Lung (tissue), 12 donors: ENCODE results near the gene GPR84. TPM values are rescaled to one million over a fixed set of nuclear protein-coding genes. Genes with fewer than 3 reads are reported as not detected.

Source experiments
- ATAC-seq: fragments of 200-7000 bp; cut with Tn5 transposase; one replicate; pipeline ENCODE4 v1.9.1; 2020; ENCODE audit warnings: moderate number of reproducible peaks; ENCODE audit not compliant: insufficient read depth, low FRiP score
- DNase-seq, 3 donors: peaks; one replicate each; pipeline ENCODE4 v3.0.0-alpha.2; 2013 to 2017
- H3K27ac ChIP-seq, 2 donors: one replicate each; pipeline ENCODE4 v1.5.1; 2013; ENCODE audit warnings: mild to moderate bottlenecking in 2 of 2, moderate library complexity in 2 of 2, control low read depth in 1 of 2, inconsistent platforms in 1 of 2, low read depth in 1 of 2, low read length in 1 of 2
- H3K27me3 ChIP-seq, 3 donors: one replicate each; pipeline ENCODE4 v1.5.1; 2013; ENCODE audit warnings: low read length in 2 of 3; ENCODE audit not compliant: control insufficient read depth in 3 of 3, insufficient read depth in 3 of 3
- H3K36me3 ChIP-seq, 4 donors: one replicate each; pipeline ENCODE4 v1.5.1; 2013; ENCODE audit warnings: low read length in 4 of 4, mild to moderate bottlenecking in 1 of 4, moderate library complexity in 1 of 4; ENCODE audit not compliant: control insufficient read depth in 4 of 4, insufficient read depth in 4 of 4
- H3K4me1 ChIP-seq, 5 donors: one replicate each; pipeline ENCODE4 v1.5.1; 2013; ENCODE audit warnings: low read length in 5 of 5, mild to moderate bottlenecking in 2 of 5, moderate library complexity in 1 of 5; ENCODE audit not compliant: control insufficient read depth in 5 of 5, insufficient read depth in 5 of 5
- H3K4me3 ChIP-seq: one replicate; pipeline ENCODE4 v1.5.1; 2013; ENCODE audit warnings: mild to moderate bottlenecking, control low read depth, moderate library complexity
- H3K9ac ChIP-seq, 2 donors: one replicate each; pipeline ENCODE4 v1.5.1; 2013; ENCODE audit warnings: low read length in 2 of 2, control low read depth in 1 of 2; ENCODE audit not compliant: insufficient read depth in 1 of 2
- H3K9me3 ChIP-seq, 4 donors: one replicate each; pipeline ENCODE4 v1.5.1; 2013; ENCODE audit warnings: low read length in 3 of 4, mild to moderate bottlenecking in 1 of 4, moderate library complexity in 1 of 4; ENCODE audit not compliant: control insufficient read depth in 4 of 4, insufficient read depth in 3 of 4
- CTCF ChIP-seq: IDR thresholded peaks from 2 replicates; pipeline ENCODE4 v1.5.1; 2012; ENCODE audit warnings: mild to moderate bottlenecking; ENCODE audit errors: control extremely low read depth, extremely low read depth
- WGBS, 2 donors: extraction: QIAGEN DNeasy Blood & Tissue Kit; methylation state at CpG; one replicate each; pipeline ENCODE4 v1.1.7; 2013; 5-methylcytosine and 5-hydroxymethylcytosine counted together
- polyA plus RNA-seq, 2 donors: library from polyadenylated mRNA; stranded (reverse); fragments of 200-250 nt; gene quantifications; one replicate each; pipeline ENCODE4 v1.2.1, GENCODE V29; 2013
- total RNA-seq, 2 donors: library from RNA; depleted of rRNA in 1 of 2; stranded (reverse); fragments of >200 nt in 1 of 2; gene quantifications; one replicate each; pipeline ENCODE4 v1.2.1, GENCODE V29; 2014 to 2021
- donor health status: control.
- donor health status: control.
- donor health status: Bipolar disorder and iron deficiency.
- donor health status: healthy.
- donor health status: DM: yes; HTN: yes; CAD: no.

Gene GPR84
- total and polyA plus RNA-seq, 4 donors: 0.73 to 76.1 (median 2.1) TPM

- H3K27me3 ChIP-seq: no peaks in the 10 kb centered on the region
- H3K9ac ChIP-seq: no peak overlapping the region
- H3K9me3 ChIP-seq: no peaks in the 10 kb centered on the region
- H3K36me3 ChIP-seq: peaks cover 13 to 28% (median 21%) of the 10 kb centered on the region in 4 donors
- WGBS, 2 donors: 65 to 85% methylated on average over 4 of the region's 4 CpGs
- DNase-seq (no peak), ATAC-seq (no peak)
- H3K4me1 ChIP-seq: peaks cover 3 to 30% (median 16%) of the 10 kb centered on the region in 5 donors
- no peak overlapping the region for H3K27ac ChIP-seq
- TF ChIP-seq CTCF: no peak
- no peak overlapping the region for H3K4me3 ChIP-seq
Observed at GRCh38 chr12:54338698-54339296, 25.5 kb downstream of the GPR84 start.

GRCh38 chr12:54337854-54338650 is 26.2 kb downstream of the GPR84 start:
- 58 to 78% methylated on average over 3 of the region's 3 CpGs for WGBS, 2 donors
- H3K4me1 ChIP-seq: peaks cover 3 to 30% (median 16%) of the 10 kb centered on the region in 5 donors

GRCh38 chr12:54337280-54337842 is 26.9 kb downstream of the GPR84 start:
- Histone ChIP-seq H3K4me3 (no peak overlapping the region), H3K9ac (no peak overlapping the region), H3K36me3 (peaks cover 5 to 16% (median 14%) of the 10 kb centered on the region in 4 donors), H3K27me3 (no peaks in the 10 kb centered on the region), H3K27ac (peak overlapping the region in 1 of 2 donors; percentile 55), H3K9me3 (no peaks in the 10 kb centered on the region), H3K4me1 (peaks cover 3 to 30% (median 16%) of the 10 kb centered on the region in 5 donors)
- DNase-seq (peak; percentile 80 to 88 (median 85)), ATAC-seq (no peak)
- no peak for TF ChIP-seq CTCF
- 53 to 75% methylated on average over 3 of the region's 3 CpGs for WGBS, 2 donors

More at GRCh38 chr12:54337854-54338650, 26.2 kb downstream of the GPR84 start:
- H3K4me3 ChIP-seq: no peak overlapping the region
- no peaks in the 10 kb centered on the region for H3K9me3 ChIP-seq
- no peak for ATAC-seq
- peaks cover 8 to 22% (median 16%) of the 10 kb centered on the region in 4 donors for H3K36me3 ChIP-seq
- peak overlapping the region; percentile 52 to 55 for H3K27ac ChIP-seq
- no peak overlapping the region for H3K9ac ChIP-seq
- no peaks in the 10 kb centered on the region for H3K27me3 ChIP-seq
- DNase-seq: no peak
- no peak for TF ChIP-seq CTCF
